Measurements from ENCODE around the gene VWA5B1. TPM values are rescaled to one million over a fixed set of nuclear protein-coding genes. Genes with fewer than 3 reads are reported as not detected.
A peak's percentile ranks its signal among the peaks of the same experiment; 100 is the strongest.

Gene VWA5B1
- total RNA-seq, 1 donor from 2014 or later = not detected

GRCh38 chr1:20390589-20391331 is 100.1 kb downstream of the VWA5B1 start:
- DNase-seq = peak; percentile 59

- DNase-seq = no peak
Observed at GRCh38 chr1:20395255-20395654, 104.6 kb downstream of the VWA5B1 start.

- no peak for DNase-seq
Observed at GRCh38 chr1:20398744-20399143, 108.1 kb downstream of the VWA5B1 start.

- no peak for DNase-seq
Observed at GRCh38 chr1:20399196-20399595, 108.5 kb downstream of the VWA5B1 start.

GRCh38 chr1:20399606-20400180 is 109.0 kb downstream of the VWA5B1 start:
- no peak for DNase-seq

- DNase-seq = no peak
Observed at GRCh38 chr1:20400341-20401177, 109.9 kb downstream of the VWA5B1 start.

GRCh38 chr1:20401405-20402010 is 110.8 kb downstream of the VWA5B1 start:
- DNase-seq = no peak

- no peak for DNase-seq
Observed at GRCh38 chr1:20402585-20403422, 112.1 kb downstream of the VWA5B1 start.

GRCh38 chr1:20403423-20404145 is 112.9 kb downstream of the VWA5B1 start:
- no peak for DNase-seq

GRCh38 chr1:20404466-20404865 is 113.8 kb downstream of the VWA5B1 start:
- DNase-seq = no peak

Other genes with a start within 250 kb of the VWA5B1 start
- not detected in 2 replicates for gene PLA2G5, start 220.7 kb upstream of the VWA5B1 start, total RNA-seq
- gene PLA2G2D, start 171.3 kb upstream of the VWA5B1 start, total RNA-seq = not detected in 2 replicates
- not detected in 2 replicates for gene PLA2G2F, start 151.6 kb upstream of the VWA5B1 start, total RNA-seq
- gene UBXN10, start 104.8 kb upstream of the VWA5B1 start, total RNA-seq = 0.05 TPM in 1 of 2 replicates, not detected in the other
- not detected in 2 replicates for gene PLA2G2C, start 104.4 kb upstream of the VWA5B1 start, total RNA-seq
- gene CAMK2N1, start 195.3 kb downstream of the VWA5B1 start, total RNA-seq = 3.7 and 7.8 TPM in 2 replicates
- gene MUL1, start 217.3 kb downstream of the VWA5B1 start, total RNA-seq = 41.0 and 53.6 TPM in 2 replicates